ENCODE measurements around the gene ADAM8. TPM values are rescaled to one million over a fixed set of nuclear protein-coding genes. Genes with fewer than 3 reads are reported as not detected.

Gene ADAM8
- total RNA-seq, 5 donors from 2014 or later (not counting 1 experiment from before 2014, with no cell fraction given) = 80.5 to 142 (median 107) TPM

- H3K27ac ChIP-seq (ENCODE audit: low read length) = no peak overlapping the region
- no peaks in the 10 kb centered on the region for H3K27me3 ChIP-seq (replicated peaks in 1 of 2; ENCODE audit: control insufficient read depth in 2 of 2, extremely low read depth in 1 of 2, insufficient read depth in 2 of 2, low read length in 1 of 2)
- Mint-ChIP-seq H3K27me3 (no peaks in the 10 kb centered on the region), H3K36me3 (peaks cover 50% of the 10 kb centered on the region), H3K4me3 (no peak overlapping the region), H3K9me3 (no peaks in the 10 kb centered on the region), H3K27ac (no peak overlapping the region), H3K4me1 (no peaks in the 10 kb centered on the region)
- 93% methylated on average over 20 of the region's 24 CpGs for WGBS (ENCODE audit: insufficient coverage)
- ATAC-seq (replicated peaks in 1 of 4) = no peak
- POLR2A ChIA-PET = no interaction called here
- H3K36me3 ChIP-seq (ENCODE audit: control insufficient read depth in 2 of 2, extremely low read depth in 1 of 2, insufficient read depth in 1 of 2, low read length in 1 of 2) = peaks cover 29 to 72% of the 10 kb centered on the region in 2 donors
- DNase-seq = no peak
- H3K4me3 ChIP-seq (ENCODE audit: control insufficient read depth in 1 of 2, extremely low read depth in 1 of 2, low read length in 1 of 2) = no peak overlapping the region
- CTCF ChIA-PET = no interaction called here
- H3K9me3 ChIP-seq = no peaks in the 10 kb centered on the region
- no peaks in the 10 kb centered on the region for H3K4me1 ChIP-seq (ENCODE audit: control insufficient read depth in 1 of 2, extremely low read depth in 1 of 2, insufficient read depth in 2 of 2, low read length in 2 of 2)
These were observed 13.1 kb upstream of the ADAM8 start for GRCh38 chr10:133289761-133290160.

- Mint-ChIP-seq H3K27ac (no peak overlapping the region), H3K36me3 (peaks cover 51% of the 10 kb centered on the region), H3K4me1 (no peaks in the 10 kb centered on the region), H3K9me3 (no peaks in the 10 kb centered on the region), H3K27me3 (no peaks in the 10 kb centered on the region), H3K4me3 (no peak overlapping the region)
- H3K4me3 ChIP-seq (ENCODE audit: control insufficient read depth in 1 of 2, extremely low read depth in 1 of 2, low read length in 1 of 2) = no peak overlapping the region
- DNase-seq (no peak), ATAC-seq (replicated peaks in 1 of 4) (no peak)
- no peaks in the 10 kb centered on the region for H3K27me3 ChIP-seq (replicated peaks in 1 of 2; ENCODE audit: control insufficient read depth in 2 of 2, extremely low read depth in 1 of 2, insufficient read depth in 2 of 2, low read length in 1 of 2)
- H3K4me1 ChIP-seq (ENCODE audit: control insufficient read depth in 1 of 2, extremely low read depth in 1 of 2, insufficient read depth in 2 of 2, low read length in 2 of 2) = no peaks in the 10 kb centered on the region
- H3K9me3 ChIP-seq = no peaks in the 10 kb centered on the region
- ChIA-PET CTCF (no interaction called here), POLR2A (no interaction called here)
- peaks cover 24 to 74% of the 10 kb centered on the region in 2 donors for H3K36me3 ChIP-seq (ENCODE audit: control insufficient read depth in 2 of 2, extremely low read depth in 1 of 2, insufficient read depth in 1 of 2, low read length in 1 of 2)
- WGBS (ENCODE audit: insufficient coverage) = 98% methylated on average over 33 of the region's 46 CpGs
- no peak overlapping the region for H3K27ac ChIP-seq (ENCODE audit: low read length)
These were observed 11.3 kb upstream of the ADAM8 start for GRCh38 chr10:133287832-133288500.

- peaks cover 60% of the 10 kb centered on the region for H3K36me3 Mint-ChIP-seq
- no peak overlapping the region for H3K27ac Mint-ChIP-seq
- Histone ChIP-seq H3K36me3 (ENCODE audit: control insufficient read depth in 2 of 2, extremely low read depth in 1 of 2, insufficient read depth in 1 of 2, low read length in 1 of 2) (peaks cover 33 to 81% of the 10 kb centered on the region in 2 donors), H3K27ac (ENCODE audit: low read length) (no peak overlapping the region), H3K4me1 (ENCODE audit: control insufficient read depth in 1 of 2, extremely low read depth in 1 of 2, insufficient read depth in 2 of 2, low read length in 2 of 2) (no peaks in the 10 kb centered on the region), H3K27me3 (replicated peaks in 1 of 2; ENCODE audit: control insufficient read depth in 2 of 2, extremely low read depth in 1 of 2, insufficient read depth in 2 of 2, low read length in 1 of 2) (no peaks in the 10 kb centered on the region), H3K9me3 (no peaks in the 10 kb centered on the region), H3K4me3 (ENCODE audit: control insufficient read depth in 1 of 2, extremely low read depth in 1 of 2, low read length in 1 of 2) (no peak overlapping the region)
- no peaks in the 10 kb centered on the region for H3K27me3 Mint-ChIP-seq
- ATAC-seq (replicated peaks in 1 of 4) (no peak), DNase-seq (no peak)
- no peaks in the 10 kb centered on the region for H3K9me3 Mint-ChIP-seq
- H3K4me1 Mint-ChIP-seq = no peaks in the 10 kb centered on the region
- ChIA-PET POLR2A (no interaction called here), CTCF (no interaction called here)
- WGBS (ENCODE audit: insufficient coverage) = 95% methylated on average over 8 of the region's 18 CpGs
- no peak overlapping the region for H3K4me3 Mint-ChIP-seq
These were observed 9.7 kb upstream of the ADAM8 start for GRCh38 chr10:133286366-133286765.

- no peak for DNase-seq
- H3K36me3 Mint-ChIP-seq = peaks cover 54% of the 10 kb centered on the region
- 95% methylated on average over 33 of the region's 36 CpGs for WGBS (ENCODE audit: insufficient coverage)
- peaks cover 36 to 80% of the 10 kb centered on the region in 2 donors for H3K36me3 ChIP-seq (ENCODE audit: control insufficient read depth in 2 of 2, extremely low read depth in 1 of 2, insufficient read depth in 1 of 2, low read length in 1 of 2)
- no peak overlapping the region for H3K4me3 ChIP-seq (ENCODE audit: control insufficient read depth in 1 of 2, extremely low read depth in 1 of 2, low read length in 1 of 2)
- no peaks in the 10 kb centered on the region for H3K27me3 Mint-ChIP-seq
- H3K27ac Mint-ChIP-seq = no peak overlapping the region
- H3K27me3 ChIP-seq (replicated peaks in 1 of 2; ENCODE audit: control insufficient read depth in 2 of 2, extremely low read depth in 1 of 2, insufficient read depth in 2 of 2, low read length in 1 of 2) = no peaks in the 10 kb centered on the region
- CTCF ChIA-PET = no interaction called here
- no peaks in the 10 kb centered on the region for H3K9me3 ChIP-seq
- ATAC-seq (replicated peaks in 1 of 4) = no peak
- H3K4me3 Mint-ChIP-seq = no peak overlapping the region
- H3K4me1 ChIP-seq (ENCODE audit: control insufficient read depth in 1 of 2, extremely low read depth in 1 of 2, insufficient read depth in 2 of 2, low read length in 2 of 2) = peaks cover 0 to under 1% of the 10 kb centered on the region in 2 experiments
- no peaks in the 10 kb centered on the region for H3K9me3 Mint-ChIP-seq
- H3K27ac ChIP-seq (ENCODE audit: low read length) = no peak overlapping the region
- POLR2A ChIA-PET = no interaction called here
- no peaks in the 10 kb centered on the region for H3K4me1 Mint-ChIP-seq
These were observed 8.5 kb upstream of the ADAM8 start for GRCh38 chr10:133285217-133285616.

- peaks cover 0 to 10% (median 7%) of the 10 kb centered on the region in 3 donors for H3K4me1 Mint-ChIP-seq
- Histone ChIP-seq H3K4me1 (ENCODE audit: control insufficient read depth in 1 of 2, extremely low read depth in 1 of 2, insufficient read depth in 2 of 2, low read length in 2 of 2) (peaks cover 0 to 13% of the 10 kb centered on the region in 2 experiments), H3K27ac (ENCODE audit: low read length) (no peak overlapping the region), H3K27me3 (replicated peaks in 1 of 2; ENCODE audit: control insufficient read depth in 2 of 2, extremely low read depth in 1 of 2, insufficient read depth in 2 of 2, low read length in 1 of 2) (no peaks in the 10 kb centered on the region), H3K4me3 (ENCODE audit: control insufficient read depth in 1 of 2, extremely low read depth in 1 of 2, low read length in 1 of 2) (no peak overlapping the region), H3K36me3 (ENCODE audit: control insufficient read depth in 2 of 2, extremely low read depth in 1 of 2, insufficient read depth in 1 of 2, low read length in 1 of 2) (peaks cover 32 to 72% of the 10 kb centered on the region in 2 donors), H3K9me3 (no peaks in the 10 kb centered on the region)
- H3K4me3 Mint-ChIP-seq = no peak overlapping the region
- no peak overlapping the region for H3K27ac Mint-ChIP-seq
- H3K9me3 Mint-ChIP-seq = no peaks in the 10 kb centered on the region
- ChIA-PET CTCF (no interaction called here), POLR2A (no interaction called here)
- no peaks in the 10 kb centered on the region for H3K27me3 Mint-ChIP-seq
- 97% methylated on average over 24 of the region's 24 CpGs for WGBS (ENCODE audit: insufficient coverage)
- ATAC-seq (replicated peaks in 1 of 4) = no peak
- peaks cover 47% of the 10 kb centered on the region for H3K36me3 Mint-ChIP-seq
- no peak for DNase-seq
These were observed 7.3 kb upstream of the ADAM8 start for GRCh38 chr10:133283931-133284330.

GRCh38 chr10:133282846-133283390 lies 6.2 kb upstream of the ADAM8 start:
- Histone ChIP-seq H3K4me3 (ENCODE audit: control insufficient read depth in 1 of 2, extremely low read depth in 1 of 2, low read length in 1 of 2) (no peak overlapping the region), H3K27me3 (replicated peaks in 1 of 2; ENCODE audit: control insufficient read depth in 2 of 2, extremely low read depth in 1 of 2, insufficient read depth in 2 of 2, low read length in 1 of 2) (no peaks in the 10 kb centered on the region), H3K27ac (ENCODE audit: low read length) (no peak overlapping the region), H3K4me1 (ENCODE audit: control insufficient read depth in 1 of 2, extremely low read depth in 1 of 2, insufficient read depth in 2 of 2, low read length in 2 of 2) (peaks cover 2 to 23% of the 10 kb centered on the region in 2 experiments), H3K9me3 (no peaks in the 10 kb centered on the region), H3K36me3 (ENCODE audit: control insufficient read depth in 2 of 2, extremely low read depth in 1 of 2, insufficient read depth in 1 of 2, low read length in 1 of 2) (peaks cover 27 to 66% of the 10 kb centered on the region in 2 donors)
- no peaks in the 10 kb centered on the region for H3K27me3 Mint-ChIP-seq
- no peak overlapping the region for H3K27ac Mint-ChIP-seq
- peaks cover 9 to 20% (median 17%) of the 10 kb centered on the region in 3 donors for H3K4me1 Mint-ChIP-seq
- WGBS (ENCODE audit: insufficient coverage) = 94% methylated on average over 19 of the region's 24 CpGs
- no peak for ATAC-seq (replicated peaks in 1 of 4)
- no peak overlapping the region for H3K4me3 Mint-ChIP-seq
- POLR2A ChIA-PET = no interaction called here
- no peak for DNase-seq
- peaks cover 43% of the 10 kb centered on the region for H3K36me3 Mint-ChIP-seq
- no peaks in the 10 kb centered on the region for H3K9me3 Mint-ChIP-seq
- CTCF ChIA-PET = no interaction called here

Measured in T-cell (primary cell).